Ovary (tissue), 3 donors: ENCODE data around the gene TNFRSF21.

ENCODE experiments used
- POLR2A ChIP-seq: fragments of 450-650 bp; IDR thresholded peaks from one replicate; pipeline ENCODE4 v1.6.1; 2017; ENCODE audit warnings: antibody characterized with exemption, mild to moderate bottlenecking, moderate library complexity
- TF ChIP-seq, protein P1 (sequence below), 3 donors: fragments of 450-650 bp in 2 of 3; fragments of 200-600 bp in 1 of 3; IDR thresholded peaks; one replicate each; pipeline versions ENCODE4 v1.5.1 to v1.8.0; 2016 to 2022; ENCODE audit warnings: antibody characterized with exemption in 3 of 3, mild to moderate bottlenecking in 1 of 3
- donor health status: DM: no; HTN: no; CAD: no.

DNA sequence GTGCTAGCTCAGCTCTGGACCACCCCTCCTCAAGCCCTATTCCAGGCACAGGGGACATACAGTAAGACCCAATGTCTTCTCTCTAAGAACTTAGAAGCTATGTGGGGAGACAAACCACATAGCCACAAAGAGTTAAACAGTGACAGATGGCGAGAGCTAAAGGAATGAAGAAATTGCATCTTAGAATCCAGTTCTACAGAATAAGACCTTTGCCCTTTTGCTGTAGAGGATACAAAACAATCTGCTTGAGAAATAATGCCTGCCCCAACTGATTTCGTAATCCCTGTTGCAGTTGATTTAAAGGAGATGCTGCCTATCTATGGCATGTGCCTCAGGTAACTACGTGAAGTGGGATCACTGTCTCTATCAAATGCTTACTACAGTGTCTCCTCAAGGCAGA, 31.2 kb downstream of the TNFRSF21 start:
- no peak for TF ChIP-seq POLR2A
- TF ChIP-seq, protein P1, sequence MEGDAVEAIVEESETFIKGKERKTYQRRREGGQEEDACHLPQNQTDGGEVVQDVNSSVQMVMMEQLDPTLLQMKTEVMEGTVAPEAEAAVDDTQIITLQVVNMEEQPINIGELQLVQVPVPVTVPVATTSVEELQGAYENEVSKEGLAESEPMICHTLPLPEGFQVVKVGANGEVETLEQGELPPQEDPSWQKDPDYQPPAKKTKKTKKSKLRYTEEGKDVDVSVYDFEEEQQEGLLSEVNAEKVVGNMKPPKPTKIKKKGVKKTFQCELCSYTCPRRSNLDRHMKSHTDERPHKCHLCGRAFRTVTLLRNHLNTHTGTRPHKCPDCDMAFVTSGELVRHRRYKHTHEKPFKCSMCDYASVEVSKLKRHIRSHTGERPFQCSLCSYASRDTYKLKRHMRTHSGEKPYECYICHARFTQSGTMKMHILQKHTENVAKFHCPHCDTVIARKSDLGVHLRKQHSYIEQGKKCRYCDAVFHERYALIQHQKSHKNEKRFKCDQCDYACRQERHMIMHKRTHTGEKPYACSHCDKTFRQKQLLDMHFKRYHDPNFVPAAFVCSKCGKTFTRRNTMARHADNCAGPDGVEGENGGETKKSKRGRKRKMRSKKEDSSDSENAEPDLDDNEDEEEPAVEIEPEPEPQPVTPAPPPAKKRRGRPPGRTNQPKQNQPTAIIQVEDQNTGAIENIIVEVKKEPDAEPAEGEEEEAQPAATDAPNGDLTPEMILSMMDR (IDR thresholded peaks at IDR 0.05), result no peak
